ENCODE measurements around the gene MMP14.
"Not testable (repeated sequence)": the region's sequence is repeated elsewhere in the genome, so short reads cannot be mapped to it uniquely, and the experiment has no call there.

Gene MMP14

GRCh38 chr14:22796087-22796707 lies 40.2 kb upstream of the MMP14 start:
- no peak for TF ChIP-seq CTCF (conservative IDR thresholded peaks at IDR 0.05)
- TF ChIP-seq ZFX (IDR thresholded peaks at IDR 0.05) = no peak
- H3K27ac ChIP-seq = no peak overlapping the region

- H3K27ac ChIP-seq = no peak overlapping the region
- TF ChIP-seq CTCF (conservative IDR thresholded peaks at IDR 0.05) = no peak
- TF ChIP-seq ZFX (IDR thresholded peaks at IDR 0.05) = no peak
Observed at GRCh38 chr14:22797017-22797917, 39.1 kb upstream of the MMP14 start.

GRCh38 chr14:22798528-22798927 lies 37.9 kb upstream of the MMP14 start:
- TF ChIP-seq CTCF (conservative IDR thresholded peaks at IDR 0.05) = no peak
- no peak for TF ChIP-seq ZFX (IDR thresholded peaks at IDR 0.05)
- H3K27ac ChIP-seq = no peak overlapping the region

- TF ChIP-seq ZFX (IDR thresholded peaks at IDR 0.05) = no peak
- TF ChIP-seq CTCF (conservative IDR thresholded peaks at IDR 0.05) = no peak
- H3K27ac ChIP-seq = no peak overlapping the region
Observed at GRCh38 chr14:22800346-22800745, 36.0 kb upstream of the MMP14 start.

GRCh38 chr14:22801716-22802115 lies 34.7 kb upstream of the MMP14 start:
- TF ChIP-seq ZFX (IDR thresholded peaks at IDR 0.05) = no peak
- no peak for TF ChIP-seq CTCF (conservative IDR thresholded peaks at IDR 0.05)
- H3K27ac ChIP-seq = no peak overlapping the region

GRCh38 chr14:22802860-22803686 lies 33.3 kb upstream of the MMP14 start:
- TF ChIP-seq CTCF (conservative IDR thresholded peaks at IDR 0.05) = no peak
- no peak for TF ChIP-seq ZFX (IDR thresholded peaks at IDR 0.05)
- no peak overlapping the region for H3K27ac ChIP-seq

GRCh38 chr14:22803687-22803974 lies 32.8 kb upstream of the MMP14 start:
- H3K27ac ChIP-seq = no peak overlapping the region

GRCh38 chr14:22805235-22805634 lies 31.1 kb upstream of the MMP14 start:
- not testable (repeated sequence) for H3K27ac ChIP-seq

More at GRCh38 chr14:22803687-22803974, 32.8 kb upstream of the MMP14 start:
- no peak for TF ChIP-seq ZFX (IDR thresholded peaks at IDR 0.05)
- no peak for TF ChIP-seq CTCF (conservative IDR thresholded peaks at IDR 0.05)

Data from C4-2B (cell line).